HG03039 (cell line): ENCODE results near the gene QDPR.
A peak's percentile ranks its signal among the peaks of the same experiment; 100 is the strongest.
"Not testable (repeated sequence)": the region's sequence is repeated elsewhere in the genome, so short reads cannot be mapped to it uniquely, and the experiment has no call there.

Source experiments
- ATAC-seq: cut with Tn5 transposase; IDR thresholded peaks from one replicate; pipeline ENCODE4 v1.9.1; 2021; ENCODE audit warnings: mild to moderate bottlenecking, moderate library complexity; ENCODE audit not compliant: unreplicated experiment

QDPR gene

GRCh38 chr4:17492058-17492741 lies 19.7 kb downstream of the QDPR start:
- ATAC-seq: no peak

- no peak for ATAC-seq
Observed at GRCh38 chr4:17491196-17491595, 20.7 kb downstream of the QDPR start.

GRCh38 chr4:17490575-17491059 lies 21.3 kb downstream of the QDPR start:
- no peak for ATAC-seq

- ATAC-seq: no peak
Observed at GRCh38 chr4:17489721-17490120, 22.2 kb downstream of the QDPR start.

GRCh38 chr4:17489123-17489522 lies 22.8 kb downstream of the QDPR start:
- no peak for ATAC-seq

GRCh38 chr4:17482716-17483115 lies 29.2 kb downstream of the QDPR start:
- no peak for ATAC-seq

GRCh38 chr4:17480955-17481354 lies 30.9 kb downstream of the QDPR start:
- ATAC-seq: no peak

GRCh38 chr4:17480210-17480927 lies 31.5 kb downstream of the QDPR start:
- no peak for ATAC-seq

- ATAC-seq: no peak
Observed at GRCh38 chr4:17477774-17478472, 34.0 kb downstream of the QDPR start.

- ATAC-seq: no peak
Observed at GRCh38 chr4:17476853-17477252, 35.0 kb downstream of the QDPR start.

- no peak for ATAC-seq
Observed at GRCh38 chr4:17475481-17475880, 36.4 kb downstream of the QDPR start.

- ATAC-seq: no peak
Observed at GRCh38 chr4:17469931-17470674, 41.8 kb downstream of the QDPR start.

GRCh38 chr4:17468619-17469221 lies 43.2 kb downstream of the QDPR start:
- no peak for ATAC-seq

- ATAC-seq: no peak
Observed at GRCh38 chr4:17463606-17464005, 48.3 kb downstream of the QDPR start.

GRCh38 chr4:17450269-17450804 lies 61.6 kb downstream of the QDPR start:
- ATAC-seq: no peak

- ATAC-seq: no peak
Observed at GRCh38 chr4:17448689-17449088, 63.2 kb downstream of the QDPR start.

- peak; percentile 97 for ATAC-seq
Observed at GRCh38 chr4:17447675-17448298, 64.1 kb downstream of the QDPR start.

GRCh38 chr4:17447056-17447455 lies 64.8 kb downstream of the QDPR start:
- no peak for ATAC-seq

- not testable (repeated sequence) for ATAC-seq
Observed at GRCh38 chr4:17442477-17442876, 69.4 kb downstream of the QDPR start.

GRCh38 chr4:17437396-17437795 lies 74.5 kb downstream of the QDPR start:
- ATAC-seq: no peak
